SKM-1 treated with dmso at 0.1 percent for 144 hours (cell line): Measurements from ENCODE around the gene CDC42EP4.

Experiments used
- DNase-seq: peaks from one replicate; lab custom pipeline; 2025; ENCODE audit not compliant: unreplicated experiment; lab: John Stamatoyannopoulos, UW

The CDC42EP4 gene

GRCh38 chr17:73304438-73304837 is 7.4 kb downstream of the CDC42EP4 start:
- DNase-seq = no peak

DNA sequence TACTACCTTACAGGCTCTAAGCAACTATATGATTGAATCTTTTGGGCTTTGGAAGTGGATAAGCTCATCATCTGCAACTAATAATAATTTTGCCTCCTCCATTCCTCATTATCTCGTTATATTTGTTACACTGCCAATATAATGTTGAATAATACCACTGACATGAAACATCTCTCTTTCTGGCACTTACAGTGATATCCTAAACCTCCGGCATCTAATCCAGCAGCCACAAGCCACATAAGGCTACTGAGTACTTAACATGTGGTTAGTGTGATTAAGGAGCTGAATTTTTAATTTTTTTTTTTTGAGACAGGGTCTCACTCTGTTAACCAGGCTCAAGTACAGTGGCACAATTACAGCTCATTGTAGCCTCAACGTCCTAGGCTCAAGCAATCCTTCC is 9.6 kb downstream of the CDC42EP4 start:
- DNase-seq = no peak

GRCh38 chr17:73301369-73301768 is 10.4 kb downstream of the CDC42EP4 start:
- DNase-seq = no peak

DNA sequence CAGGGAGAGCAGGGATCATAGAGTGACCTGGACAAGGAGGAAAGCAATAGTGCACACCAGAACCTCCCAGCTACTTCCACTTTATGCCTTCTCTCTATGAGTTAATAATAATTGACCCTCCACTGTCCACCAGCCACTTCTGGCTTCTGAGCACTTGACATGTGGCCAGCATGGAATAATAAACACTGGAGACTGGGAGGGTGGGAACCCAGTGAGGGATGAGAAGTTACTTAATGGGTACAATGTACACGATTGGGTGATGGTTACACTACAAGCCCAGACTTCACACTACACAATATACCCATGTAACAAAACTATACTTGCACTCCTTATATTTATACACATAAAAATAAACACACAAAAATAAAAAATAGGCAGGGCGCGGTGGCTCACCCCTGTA is 11.4 kb downstream of the CDC42EP4 start:
- DNase-seq = no peak

DNA sequence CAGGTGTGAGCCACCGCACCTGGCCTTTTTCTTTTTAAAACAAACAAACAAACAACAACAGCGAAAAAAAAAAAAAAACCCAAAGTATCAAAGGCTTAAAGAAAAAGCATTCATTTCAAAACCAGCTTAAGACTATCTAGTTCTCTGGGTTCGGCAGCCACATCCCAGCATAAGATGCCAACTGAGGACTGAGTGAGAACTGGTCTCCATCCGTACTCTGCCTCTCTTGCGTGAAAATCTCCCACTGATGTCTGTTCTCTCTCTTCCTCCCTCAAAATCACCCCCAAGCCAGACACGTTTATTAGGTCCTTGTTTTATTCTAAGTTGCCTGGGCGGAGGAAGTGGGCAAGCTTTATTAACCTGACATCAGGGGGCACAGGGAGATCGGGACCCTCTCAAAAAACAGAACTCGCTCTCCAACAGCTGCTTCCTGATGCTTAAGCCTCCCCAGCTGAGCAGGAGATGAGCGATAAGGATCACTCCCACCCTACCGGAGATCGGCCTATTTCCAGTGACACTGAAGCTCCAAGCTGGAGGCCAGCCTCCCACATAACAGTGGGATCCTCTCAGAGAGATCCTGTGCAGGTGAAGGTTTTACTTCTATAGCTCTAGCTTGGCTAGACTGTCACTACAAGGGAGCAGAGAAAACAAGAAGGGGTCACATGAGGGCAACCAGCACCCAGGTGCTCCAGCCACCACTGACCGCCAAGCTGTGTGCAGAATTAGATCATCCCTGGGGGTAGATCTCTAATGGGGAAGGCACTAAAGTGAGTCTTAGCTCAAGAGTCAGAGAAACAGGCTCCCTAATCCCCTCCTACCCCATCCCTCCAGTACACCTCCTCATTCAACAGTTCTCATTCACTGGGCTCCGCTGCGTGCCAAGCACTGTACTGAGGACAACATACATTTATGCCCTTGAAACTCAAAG is 13.6 kb downstream of the CDC42EP4 start:
- no peak for DNase-seq

DNA sequence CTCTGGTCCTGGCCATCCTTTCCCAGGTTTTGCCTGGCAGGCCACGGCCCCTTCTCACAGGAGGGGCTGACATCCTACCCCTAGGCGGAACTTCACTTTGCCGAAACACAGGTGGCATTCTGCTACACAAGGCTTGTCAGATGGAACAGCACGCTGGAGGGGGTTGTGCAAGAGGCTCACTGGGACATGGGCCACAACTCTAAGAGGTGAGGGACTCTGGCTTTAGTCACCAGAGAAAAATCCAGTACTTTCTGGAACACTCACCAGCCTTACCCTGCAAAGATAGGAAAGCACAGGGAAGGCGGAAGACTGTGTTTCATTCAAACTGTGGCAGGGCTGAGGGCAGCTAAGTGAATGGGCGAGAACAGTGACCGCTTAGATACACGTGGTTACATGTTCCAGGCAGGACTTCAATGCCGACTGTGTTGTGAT is 18.3 kb downstream of the CDC42EP4 start:
- DNase-seq = no peak

GRCh38 chr17:73293031-73293430 is 18.8 kb downstream of the CDC42EP4 start:
- no peak for DNase-seq

DNA sequence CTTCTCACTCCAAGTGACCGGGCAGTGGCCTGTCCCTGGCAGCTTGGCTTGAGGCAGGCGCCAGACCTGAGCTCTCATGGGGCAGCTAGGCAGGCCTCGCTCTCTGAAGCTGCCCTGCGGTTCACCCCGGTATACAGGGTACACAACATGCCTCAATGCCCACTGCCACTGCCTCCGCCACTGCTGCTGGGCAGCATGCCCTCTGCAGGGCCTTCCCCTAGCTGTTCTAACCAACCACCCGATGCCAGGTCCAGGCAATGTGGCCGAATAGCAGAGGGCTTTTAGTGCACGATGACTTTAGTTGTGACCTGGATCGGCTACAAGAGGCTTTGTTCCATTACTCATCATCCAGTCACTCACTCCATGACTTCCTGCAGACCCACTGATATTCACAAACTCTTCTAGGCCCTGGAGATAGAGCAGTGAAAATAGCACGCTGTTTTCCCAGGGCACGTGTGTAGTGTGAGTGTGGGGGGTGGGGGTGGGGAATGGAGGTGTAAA is 19.7 kb downstream of the CDC42EP4 start:
- no peak for DNase-seq

DNA sequence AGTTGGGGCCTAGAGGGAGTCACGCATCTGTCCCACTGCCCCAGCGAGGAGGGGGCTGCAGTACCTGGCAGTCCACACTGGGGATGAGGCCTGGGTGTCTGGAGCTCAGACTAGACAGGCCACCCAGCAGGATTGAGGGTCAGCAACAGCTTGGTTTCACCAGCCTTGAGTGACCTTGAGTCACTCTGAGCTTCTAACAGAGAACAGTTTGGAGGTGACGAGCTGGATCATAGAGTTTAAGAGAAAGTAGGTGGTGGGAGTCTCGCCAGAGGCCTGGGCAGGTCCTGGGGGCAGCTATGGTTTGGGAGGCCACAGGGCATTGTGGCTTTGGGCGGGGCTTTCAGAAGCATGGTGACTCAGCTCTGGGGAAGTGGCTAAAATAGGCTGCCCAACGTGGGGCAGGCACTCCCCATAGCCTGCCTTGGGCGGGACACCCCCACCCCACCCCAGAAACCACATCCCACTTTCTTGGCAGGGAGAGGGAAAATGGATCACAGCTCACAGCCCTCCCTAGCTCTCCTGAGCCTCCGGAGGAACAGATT is 20.5 kb downstream of the CDC42EP4 start:
- DNase-seq = peak; percentile 91

GRCh38 chr17:73290399-73291259 is 21.2 kb downstream of the CDC42EP4 start:
- DNase-seq = peak; percentile 22

- no peak for DNase-seq
Measured at GRCh38 chr17:73289549-73290254, 22.1 kb downstream of the CDC42EP4 start.

GRCh38 chr17:73288534-73289302 is 23.1 kb downstream of the CDC42EP4 start:
- DNase-seq = no peak

GRCh38 chr17:73286863-73287296 is 24.9 kb downstream of the CDC42EP4 start:
- DNase-seq = no peak

DNA sequence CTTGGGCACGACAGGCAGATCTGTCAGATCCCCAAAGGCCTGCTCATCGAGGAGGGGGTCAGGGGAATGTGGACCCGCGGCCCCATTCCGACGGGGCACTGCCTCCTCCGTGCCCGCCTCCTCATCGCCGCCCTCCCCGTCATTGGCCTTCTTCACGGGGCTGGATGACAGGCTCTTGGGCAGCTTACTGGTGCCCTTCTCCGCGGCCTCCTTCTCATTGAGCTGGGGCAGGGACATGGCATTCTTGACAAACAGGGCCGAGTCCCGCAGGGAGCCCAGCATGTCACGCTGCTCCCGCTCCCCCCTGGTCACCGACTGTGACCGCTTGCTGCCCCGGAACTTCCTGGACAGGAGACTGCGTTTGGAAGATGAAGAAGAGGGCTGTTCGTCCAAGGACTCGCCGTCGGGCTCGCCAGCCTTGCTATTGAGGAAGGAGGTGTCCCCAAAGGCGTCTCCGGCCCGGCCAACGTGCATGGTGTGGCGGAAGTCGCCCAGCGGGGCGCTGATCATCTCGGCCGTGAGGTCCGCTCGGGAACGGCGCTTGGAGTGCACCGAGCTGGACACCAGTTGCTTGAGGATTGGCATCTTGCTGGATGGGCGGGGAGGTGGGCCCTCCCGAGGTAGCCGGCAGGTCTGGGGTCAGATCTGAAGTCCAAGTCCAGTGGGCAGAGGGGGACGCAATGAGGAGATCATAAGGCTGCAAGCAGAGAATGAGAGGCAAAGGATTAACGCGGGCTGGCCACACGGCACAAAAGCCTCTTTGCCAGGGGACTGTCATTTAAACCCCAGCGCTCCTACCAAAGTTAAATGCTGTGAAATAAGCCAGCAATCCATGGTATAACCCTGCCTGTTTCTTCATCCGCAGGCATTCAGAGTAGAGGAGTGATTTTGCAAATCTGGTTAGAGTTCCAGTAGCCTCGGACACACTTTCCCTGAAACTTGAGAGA is 25.6 kb downstream of the CDC42EP4 start:
- no peak for DNase-seq

DNA sequence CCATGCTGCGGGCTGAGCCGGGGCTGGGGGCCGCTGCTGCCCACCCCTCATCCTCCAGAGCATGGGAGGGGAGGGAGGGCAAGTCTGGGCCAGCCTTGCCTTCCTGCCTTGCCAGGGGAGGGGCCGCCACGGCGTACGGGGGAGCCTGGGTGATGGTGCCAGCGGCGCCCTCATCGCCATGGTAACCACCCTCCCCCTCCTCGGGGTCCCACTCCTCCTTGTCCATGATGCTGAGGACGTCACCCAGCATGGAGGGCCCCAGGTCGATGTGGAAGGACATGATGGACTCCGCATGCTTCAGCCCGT is 26.2 kb downstream of the CDC42EP4 start:
- no peak for DNase-seq

DNA sequence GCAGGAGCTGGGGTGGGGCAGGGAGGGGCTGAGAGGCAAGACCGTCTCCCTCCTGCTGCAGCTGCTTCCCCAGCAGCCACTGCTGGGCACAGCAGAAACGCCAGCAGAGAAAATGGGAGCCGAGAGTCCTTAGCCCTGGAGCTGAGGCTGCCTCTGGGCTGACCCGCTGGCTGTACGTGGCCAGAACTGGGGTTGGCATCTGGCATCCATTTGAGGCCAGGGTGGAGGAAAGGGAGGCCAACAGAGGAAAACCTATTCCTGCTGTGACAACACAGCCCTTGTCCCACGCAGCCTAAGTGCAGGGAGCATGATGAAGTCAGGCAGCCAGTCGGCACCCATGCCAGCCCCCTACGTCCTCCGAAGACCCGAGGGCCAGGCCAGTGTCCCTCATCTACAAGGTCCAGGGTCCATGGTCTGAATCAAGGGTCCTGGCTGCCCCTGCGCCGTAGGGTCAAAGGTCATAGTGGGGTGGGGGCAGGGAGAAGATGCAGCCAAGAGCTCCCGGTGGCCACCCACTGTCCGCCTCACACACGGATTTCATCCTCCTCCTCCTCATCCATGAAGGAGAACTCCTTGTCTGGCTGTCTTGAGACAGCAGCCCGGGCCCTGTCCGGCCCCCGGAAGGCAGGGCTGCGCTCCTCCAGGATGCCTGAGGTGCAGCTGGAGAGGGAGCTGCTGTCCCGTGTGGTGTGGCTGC is 26.7 kb downstream of the CDC42EP4 start:
- DNase-seq = no peak

DNA sequence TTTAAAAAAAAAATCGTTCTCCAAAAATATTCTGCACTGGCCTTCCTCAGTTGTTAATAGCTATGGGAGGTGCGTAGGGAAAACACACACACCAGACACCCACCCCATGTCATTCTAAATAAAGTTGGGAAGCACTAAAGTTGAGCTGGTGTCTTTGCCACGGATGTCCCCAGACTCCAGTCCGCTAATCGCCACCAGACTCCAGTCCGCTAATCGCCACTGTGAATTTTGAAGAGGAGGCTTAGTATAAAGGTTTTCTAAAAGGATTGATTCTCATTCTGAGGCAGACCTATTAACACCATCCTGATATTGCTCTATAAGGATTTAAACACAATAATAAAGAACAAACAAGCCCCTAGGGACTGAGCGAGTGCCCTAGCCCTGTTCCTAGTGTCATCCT is 27.4 kb downstream of the CDC42EP4 start:
- DNase-seq = no peak

DNA sequence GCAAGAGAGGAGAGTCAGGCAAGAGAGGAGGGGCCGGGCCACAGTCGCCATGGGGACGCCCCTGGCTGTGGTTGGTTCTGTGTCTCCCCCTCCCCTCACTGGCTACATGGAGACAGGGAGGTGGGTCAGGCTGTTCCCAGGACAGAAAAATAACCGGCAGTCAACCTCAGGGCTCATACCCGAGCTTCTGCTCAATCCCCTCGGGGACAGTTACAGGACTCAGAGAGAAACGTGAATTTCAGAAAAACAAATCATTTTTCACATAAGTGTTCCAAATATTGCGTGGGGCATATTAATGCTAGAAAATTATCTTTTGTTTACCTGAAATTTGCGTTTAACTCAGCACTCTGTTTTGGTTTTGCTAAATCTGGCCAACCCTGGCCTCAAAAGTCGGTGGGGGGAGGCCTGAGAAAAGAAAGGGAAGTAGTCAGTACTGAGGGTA is 27.9 kb downstream of the CDC42EP4 start:
- no peak for DNase-seq
